DMS53 treated with DMSO at 0.1 percent for 48 hours (cell line): Measurements from ENCODE around the gene PDE4A.
"Not testable (repeated sequence)": the region's sequence is repeated elsewhere in the genome, so short reads cannot be mapped to it uniquely, and the experiment has no call there.

Source experiments
- DNase-seq: peaks from one replicate; lab custom pipeline; 2025; ENCODE audit not compliant: unreplicated experiment; lab: John Stamatoyannopoulos, UW

Gene PDE4A

DNA sequence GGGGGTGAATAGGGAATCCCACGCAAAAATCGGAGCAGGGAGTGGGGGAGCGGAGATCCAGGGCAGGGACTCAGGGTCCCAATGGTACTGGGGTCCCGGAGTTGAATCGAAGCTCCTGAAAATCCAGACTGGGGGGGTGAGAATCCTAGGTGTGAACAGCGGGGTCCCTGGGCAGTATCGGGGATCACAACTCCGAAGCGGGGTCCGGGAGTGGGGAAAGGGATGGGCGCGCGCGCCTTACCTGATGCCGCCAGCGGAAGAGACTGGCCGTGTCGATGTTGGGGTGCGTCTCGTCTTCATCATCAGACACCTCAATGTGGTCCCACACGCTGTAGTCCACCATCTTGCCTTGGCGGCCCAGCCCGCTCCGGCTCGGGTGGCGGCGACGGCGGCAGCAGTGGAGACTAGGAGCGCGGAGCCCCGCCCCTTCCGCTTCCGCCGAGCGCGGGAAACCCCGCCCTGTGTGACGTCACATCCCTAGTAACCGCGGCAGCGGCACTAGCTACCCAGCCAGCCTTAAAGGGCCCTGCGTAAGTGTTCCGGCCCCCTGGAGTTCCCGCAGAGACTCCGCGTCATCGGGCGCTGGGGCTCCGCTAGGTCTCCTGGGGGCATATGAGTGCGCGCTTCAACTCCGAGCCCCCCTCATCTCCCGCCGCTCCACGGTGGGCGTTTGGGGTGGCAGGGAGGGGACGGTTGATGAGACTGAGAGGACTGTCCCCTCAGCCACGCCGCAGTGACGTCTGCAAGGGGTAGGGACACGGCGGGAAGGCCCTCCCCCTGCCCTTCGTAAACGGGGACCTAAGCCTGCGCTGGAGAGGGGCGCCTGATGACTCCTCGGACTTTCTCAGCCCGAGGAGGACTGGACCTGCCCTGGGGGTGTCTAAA, 17.0 kb upstream of the PDE4A start, which contains the start of gene CDC37:
Gene CDC37 (minus strand): TSS at position 406 of the 885 bp plus-strand sequence. CDS start 63 bp downstream, at position 343.
- DNase-seq: peak; percentile 65

DNA sequence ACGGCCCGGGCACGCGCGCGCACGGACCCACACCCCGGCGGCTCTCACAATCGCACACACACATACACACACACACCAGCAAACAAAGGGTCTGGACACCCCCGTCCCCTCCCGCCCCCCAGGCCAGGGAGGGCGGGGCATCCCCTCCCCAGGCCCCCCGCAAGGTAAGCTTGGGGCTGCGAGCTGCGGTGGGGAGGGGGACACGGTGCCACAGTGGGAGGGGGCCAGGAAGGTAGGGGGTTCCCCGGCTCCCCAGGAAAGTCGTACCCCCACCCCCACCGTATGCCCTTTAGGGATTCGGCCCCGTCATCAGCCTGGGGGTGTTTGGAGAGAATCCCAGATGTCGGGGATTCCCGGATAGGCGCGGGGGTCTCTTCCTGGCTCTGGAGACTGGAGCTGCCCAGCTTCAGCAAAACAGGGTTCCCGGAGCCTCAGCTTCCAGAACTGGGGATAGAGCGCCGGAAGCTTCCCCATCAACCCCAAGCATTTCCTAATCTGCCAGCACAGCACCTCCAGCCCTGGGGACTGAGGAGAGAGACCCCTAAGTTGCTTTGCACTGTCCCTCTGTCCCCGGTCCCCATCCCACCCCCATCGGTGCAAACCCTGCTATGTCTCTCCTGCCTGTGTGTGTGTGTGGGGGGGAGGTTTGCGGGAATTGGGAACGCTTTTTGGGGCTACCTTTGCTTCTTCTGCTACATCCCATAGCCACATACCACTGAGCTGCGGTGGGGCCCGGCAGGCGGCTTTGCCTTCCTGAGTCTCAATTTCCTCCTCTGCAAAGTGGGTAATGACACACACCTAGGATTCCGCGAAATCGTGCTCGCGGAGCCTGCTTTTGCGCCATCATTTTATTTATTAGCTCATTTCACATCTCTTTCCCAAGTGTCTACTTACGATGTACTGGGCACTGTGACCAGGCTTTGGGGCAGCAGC, 15.2 kb upstream of the PDE4A start:
- DNase-seq: no peak

DNA sequence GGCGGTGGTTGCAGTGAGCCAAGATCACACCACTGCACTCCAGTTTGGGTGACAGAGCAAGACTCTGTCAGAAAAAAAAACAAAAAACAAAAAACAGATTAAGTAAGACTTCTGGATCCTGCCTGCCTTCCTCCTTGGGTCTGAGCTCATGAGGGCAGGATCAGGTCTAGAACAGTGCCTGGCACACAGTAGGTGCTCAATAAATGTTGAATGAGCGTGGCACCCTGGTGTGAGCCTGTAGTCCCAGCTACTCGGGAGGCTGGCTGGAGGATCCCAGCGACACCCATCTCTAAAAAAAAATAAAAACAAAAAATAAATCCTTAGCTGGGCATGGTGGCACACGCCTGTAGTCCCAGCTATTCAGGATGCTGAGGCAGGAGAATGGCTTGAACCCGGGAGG, 14.1 kb upstream of the PDE4A start:
- no peak for DNase-seq

DNA sequence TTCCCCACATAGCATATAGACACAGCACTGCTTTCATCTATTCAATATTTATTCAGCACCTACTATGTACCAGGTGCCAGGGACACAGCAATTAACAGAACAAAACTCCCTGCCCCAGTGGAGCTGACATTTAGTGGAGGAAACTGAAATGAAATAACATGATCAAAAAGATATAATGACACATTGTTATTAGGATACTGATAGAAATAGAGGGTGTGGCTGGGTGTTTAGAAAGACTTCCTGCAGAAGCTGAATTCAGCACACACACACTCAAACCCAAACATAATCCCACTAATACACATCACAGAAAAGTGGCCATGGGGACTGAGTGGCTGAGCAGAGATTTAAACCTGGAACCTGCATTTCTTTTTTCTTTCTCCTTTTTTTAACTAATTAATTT, 13.2 kb upstream of the PDE4A start:
- DNase-seq: no peak

DNA sequence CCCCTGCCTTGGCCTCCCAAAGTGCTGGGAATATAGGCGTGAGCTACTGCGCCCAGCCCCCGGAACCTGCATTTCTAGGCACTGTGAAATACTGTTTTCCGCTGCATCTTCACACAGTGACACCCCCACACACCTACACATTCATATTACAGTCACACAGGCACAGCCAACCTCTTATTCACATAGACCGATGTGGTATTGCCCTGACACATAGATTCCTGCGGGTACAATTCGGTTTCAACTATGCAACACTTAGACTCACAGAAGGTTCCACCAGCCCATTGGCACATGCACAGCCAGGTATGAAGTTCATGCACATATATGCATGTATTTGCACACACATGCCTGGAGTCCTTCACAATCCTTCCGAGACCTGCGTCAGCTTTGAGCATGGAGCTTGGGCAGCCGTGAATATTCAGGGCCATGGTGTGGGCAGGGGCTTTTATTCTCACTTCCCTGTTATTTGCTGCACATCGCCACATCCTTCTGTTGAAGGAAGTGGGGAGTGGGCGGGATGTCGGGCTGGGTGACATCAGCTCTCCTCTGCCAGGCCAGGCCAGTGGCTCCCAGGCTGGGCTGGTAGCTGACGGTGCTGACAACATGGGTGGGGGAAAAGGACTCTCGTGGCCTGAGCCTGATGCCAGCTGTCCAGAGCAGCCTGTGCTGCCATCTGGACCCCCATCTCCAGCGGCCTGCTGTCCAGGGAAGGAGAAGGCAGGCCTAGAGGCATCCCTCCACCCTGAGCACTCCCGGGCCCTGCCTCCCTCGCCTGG, 11.6 kb upstream of the PDE4A start:
- DNase-seq: no peak

DNA sequence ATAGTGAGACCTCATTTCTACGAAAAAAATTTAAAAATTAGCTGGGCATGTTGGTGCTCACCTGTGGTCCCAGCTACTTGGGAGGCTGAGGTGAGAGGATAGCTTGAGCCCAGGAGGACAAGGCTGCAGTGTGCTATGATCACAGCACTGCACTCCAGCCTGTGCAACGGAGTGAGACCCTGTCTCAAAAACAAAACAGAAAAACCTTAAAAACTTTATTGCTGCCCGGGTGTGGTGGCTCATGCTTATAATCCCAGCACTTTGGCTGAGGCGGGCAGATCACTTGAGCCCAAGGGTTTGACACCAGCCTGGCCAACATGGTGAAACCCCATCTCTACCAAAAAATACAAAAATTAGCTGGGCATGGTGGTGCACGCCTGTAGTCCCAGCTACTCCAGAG, 9.1 kb upstream of the PDE4A start:
- DNase-seq: not testable (repeated sequence)

DNA sequence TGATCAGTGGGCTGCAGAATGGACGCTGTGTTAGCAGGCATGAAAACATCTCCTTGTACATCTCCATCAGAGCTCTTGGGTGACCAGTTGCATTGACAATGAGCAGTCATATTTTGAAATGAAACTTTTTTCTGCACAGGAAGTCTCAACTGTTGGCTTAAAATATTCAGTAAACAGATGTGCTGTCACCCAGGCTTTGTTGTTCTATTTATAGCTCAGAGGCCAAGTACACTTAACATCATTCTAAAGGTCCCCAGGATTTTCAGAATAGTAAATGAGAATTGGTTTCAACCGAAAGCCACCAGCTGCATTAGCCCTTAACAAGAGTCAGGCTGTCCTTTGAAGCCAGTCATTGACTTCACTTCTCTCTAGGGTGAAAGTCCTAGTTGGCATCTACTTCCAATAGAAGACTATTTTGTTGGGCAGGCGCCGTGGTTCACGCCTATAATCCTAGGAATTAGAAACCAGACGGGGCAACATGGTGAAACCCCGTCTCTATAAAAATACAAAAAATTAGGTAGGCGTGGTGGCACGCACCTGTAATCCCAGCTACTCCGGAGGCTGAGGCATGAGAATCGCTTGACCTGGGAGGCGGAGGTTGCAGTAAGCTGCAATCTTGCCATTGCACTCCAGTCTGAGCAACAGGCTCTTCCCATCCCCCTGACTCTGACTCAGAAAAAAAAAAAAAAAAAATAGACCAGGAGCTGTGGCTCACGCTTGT, 7.9 kb upstream of the PDE4A start:
- peak; percentile 45 for DNase-seq

DNA sequence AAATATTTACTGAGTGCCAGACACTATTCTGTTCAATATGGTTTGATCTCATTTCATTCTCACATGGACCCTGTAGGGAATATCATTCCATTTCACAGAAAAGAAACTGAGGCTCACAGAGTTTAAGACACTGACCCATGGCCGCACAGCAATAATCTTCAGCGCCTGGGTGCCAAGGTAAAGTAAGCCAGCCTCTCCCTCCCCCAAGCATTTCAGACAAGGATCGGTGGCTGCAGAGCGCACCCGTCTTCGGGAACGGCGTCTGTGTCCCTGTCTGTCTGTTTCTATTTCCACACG, 4.3 kb upstream of the PDE4A start:
- DNase-seq: peak; percentile 34

DNA sequence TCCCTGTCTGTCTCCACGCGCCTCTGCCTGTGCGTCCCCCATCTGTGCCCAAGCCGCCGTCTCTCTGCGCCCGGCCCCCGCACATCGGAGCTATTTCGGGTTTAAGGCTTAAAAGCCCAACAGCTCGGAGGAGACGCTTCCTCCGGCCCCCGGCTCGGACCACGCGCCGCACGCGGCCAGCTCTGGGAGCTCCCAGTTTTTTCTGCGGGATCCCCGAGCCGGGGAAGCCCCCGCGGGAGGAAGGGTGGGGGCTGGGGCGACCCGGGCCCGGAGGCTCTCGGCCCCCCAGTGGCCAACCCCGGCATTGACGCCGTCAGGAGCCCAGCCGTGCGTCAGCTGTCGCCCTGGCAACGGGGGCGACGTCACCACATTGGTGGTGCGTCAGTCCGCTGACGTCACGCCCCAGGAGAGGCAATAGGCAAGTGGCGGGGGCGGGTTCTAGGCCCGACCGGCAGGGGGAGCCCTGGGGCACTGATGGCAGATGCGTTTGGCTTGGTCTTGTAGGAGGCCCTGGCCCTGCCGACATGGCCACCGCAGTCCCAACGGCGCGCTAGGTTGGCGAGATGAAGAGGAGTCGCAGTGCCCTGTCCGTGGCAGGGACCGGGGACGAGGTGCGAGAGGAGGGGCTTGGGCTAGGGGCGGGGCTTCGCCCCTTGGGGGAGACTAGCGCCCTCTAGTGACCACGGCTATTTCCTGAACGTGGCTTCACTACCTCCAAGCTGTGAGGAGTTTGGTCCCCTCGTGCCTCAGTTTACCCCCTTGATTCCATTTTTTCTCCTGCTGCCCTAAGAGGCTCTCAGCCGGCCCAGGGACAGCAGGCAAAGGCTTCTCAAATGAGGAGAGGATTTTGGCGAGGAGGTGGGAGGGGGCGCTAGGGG, 3.7 kb upstream of the PDE4A start:
- DNase-seq: peak; percentile 59

DNA sequence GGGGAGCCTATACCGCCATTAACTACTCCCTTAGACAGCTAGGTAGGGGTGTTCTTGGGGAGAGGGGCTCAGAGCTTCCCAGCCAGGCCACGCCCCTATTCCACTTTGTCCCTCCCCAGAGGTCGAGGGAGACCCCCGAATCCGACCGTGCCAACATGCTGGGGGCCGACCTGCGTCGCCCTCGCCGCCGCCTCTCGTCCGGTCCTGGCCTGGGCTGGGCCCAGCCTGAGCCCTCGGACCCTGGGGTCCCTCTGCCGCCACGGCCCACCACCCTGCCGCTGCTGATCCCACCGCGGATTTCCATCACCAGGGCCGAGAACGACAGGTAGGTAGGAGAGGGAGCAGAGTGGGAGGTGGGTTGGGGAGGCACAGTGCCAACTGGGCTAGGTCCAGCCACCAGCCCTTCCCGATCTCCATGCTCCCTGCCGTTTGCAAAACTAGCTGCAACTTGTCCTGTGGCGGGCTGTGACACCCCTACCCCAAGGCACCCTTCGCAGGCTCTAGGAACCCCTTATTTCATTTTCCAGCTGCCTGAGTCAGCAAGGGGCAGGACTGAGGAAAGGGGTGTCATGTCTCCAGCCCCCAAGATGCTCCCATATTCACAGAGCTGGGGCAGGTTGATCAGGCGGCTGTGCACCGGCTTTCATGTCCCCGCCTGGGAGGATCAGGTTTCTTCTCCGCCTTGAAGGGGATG, 2.6 kb upstream of the PDE4A start:
- DNase-seq: no peak

DNA sequence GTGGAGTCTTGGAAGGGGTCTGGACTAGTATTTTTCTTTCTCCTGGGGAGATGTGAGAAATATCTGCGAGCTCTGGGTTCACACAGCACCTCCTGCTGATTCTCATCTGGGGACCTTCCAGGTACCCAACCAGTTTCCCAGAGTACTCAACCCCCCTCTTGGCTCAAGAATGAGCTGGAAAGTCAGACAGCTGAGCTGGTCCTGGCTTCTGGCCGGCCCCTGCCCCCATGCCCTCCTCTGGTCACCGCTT, 2.2 kb upstream of the PDE4A start:
- no peak for DNase-seq

DNA sequence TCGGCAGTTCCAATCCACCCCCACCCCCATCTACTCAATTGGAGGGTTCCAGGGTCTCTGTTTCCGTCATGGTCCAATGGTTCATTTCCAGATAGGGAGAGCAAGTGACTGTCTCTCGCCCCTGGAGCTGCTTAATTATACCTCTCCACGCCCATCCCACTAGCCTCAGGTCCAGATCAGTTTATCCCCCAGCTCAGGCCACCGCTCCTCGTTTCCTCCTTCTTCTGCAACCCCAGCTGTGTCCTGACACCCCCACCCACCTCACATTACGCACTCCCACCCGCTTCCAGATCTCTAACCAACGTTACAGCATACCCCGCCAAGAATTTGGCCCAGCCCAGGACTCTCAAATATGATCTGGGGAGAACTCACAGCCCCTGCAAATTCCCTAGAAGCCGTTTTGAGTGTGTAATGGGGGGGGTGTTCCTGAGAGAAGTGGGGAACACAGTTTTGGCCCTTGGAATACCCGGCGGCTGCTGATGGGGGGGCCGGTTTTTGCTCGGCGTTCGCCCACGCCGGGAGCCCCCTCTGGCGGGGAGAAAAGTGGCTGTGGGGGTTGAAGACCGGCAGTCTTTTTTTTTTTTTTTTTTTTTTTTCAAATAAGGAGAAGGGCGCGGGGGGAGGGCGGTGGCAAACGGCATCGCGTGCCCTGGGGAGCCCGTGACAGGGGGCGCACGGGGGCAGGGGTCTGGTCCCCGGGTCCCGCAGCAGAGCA, 1.7 kb upstream of the PDE4A start:
- DNase-seq: peak; percentile 14

DNA sequence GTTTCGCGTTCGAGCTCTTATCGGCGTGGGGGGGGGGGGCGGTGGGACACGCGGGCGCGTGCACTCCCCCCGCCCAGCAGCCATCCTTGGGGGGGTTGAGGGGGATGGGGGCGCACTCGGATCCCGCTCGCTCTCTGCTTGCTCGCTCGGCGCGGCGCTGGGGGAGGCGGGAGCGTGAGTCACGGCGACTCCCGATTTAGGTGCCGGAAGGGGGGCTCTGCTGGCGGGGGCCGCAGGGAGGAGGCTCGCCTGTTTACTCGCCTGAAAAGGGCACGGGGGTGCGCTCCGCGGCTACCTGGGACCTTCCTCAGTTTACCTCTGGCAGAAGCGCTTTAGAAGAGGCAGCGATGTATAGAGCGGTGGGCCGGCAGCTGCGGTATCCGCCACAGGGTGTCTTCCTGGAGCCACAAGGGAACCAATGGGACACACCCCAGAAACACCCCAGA, 1.1 kb upstream of the PDE4A start:
- DNase-seq: no peak

DNA sequence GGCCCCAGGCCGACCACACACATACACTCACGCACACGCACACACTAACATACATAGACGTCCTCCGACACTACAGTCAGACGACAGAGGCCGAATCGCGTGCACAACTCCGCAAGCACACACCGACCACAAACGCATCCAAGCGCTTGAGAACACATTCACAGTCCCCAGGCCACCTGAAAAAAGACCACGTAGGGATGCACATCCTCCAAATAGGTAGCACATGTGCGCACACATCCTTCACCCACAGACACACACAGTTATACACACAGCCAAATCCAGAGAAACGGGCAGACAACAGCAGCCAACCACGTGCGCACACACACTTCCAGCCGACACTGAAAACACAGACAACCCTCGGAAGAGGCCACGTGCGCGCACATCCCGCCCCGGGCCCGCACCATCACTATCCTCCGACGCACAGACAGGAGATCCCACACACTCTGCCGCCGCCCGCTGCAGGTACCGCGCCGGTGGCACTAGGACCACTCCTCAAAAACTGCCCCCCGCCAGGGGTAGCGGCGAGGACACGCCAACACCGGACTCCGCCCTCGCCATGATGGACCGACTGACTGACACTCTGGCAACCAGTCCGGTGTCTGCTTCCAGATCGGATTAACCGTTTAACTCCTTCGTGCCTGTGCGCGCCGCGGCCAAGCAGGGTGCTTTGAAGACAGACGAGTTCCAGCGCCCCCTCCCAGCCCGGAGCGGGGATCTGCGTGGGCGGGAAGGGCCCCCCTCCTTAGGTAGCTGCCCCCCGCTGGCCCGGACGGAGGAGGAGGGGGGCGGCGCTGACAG, 493 bp upstream of the PDE4A start:
- DNase-seq: peak; percentile 25

DNA sequence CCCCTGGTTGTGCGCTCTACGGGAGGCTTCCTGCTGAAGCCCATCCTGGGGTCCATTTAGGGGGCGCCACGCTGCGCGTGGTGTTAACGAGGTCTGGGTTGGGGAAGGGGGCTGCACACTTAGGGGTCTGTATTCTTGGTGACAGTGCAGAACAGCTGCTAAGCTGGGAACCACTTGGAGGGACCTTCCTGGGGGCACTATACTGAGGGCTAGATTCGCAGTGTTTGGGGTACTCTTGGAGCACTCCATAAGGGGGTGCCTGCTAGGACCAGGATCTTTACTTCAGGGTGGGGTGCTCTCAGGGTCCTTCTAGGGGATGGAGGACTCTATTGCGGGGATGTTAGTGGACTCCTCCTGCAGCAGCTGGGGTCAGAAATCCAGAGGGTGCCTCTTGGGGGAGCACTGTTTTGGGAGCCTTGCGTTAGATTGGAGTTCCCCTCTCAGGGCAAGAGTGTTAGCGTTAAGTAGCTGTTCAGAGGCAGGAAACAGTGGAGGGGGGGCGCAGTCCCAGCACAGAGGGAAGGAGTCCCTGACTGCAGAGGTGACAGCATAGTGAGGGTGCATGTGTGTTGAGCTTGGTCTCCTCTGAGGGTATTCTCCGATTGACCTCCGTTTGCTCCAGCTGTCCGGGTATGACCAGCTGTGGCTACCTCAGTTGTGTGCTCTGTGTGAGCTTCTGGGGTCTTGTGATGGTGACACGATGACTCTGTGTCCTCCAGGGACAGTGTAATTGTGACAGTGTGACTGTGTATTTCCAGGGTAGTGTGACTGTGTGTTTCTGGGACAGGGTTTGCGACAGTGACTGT, 1.1 kb downstream of the PDE4A start:
- DNase-seq: no peak

DNA sequence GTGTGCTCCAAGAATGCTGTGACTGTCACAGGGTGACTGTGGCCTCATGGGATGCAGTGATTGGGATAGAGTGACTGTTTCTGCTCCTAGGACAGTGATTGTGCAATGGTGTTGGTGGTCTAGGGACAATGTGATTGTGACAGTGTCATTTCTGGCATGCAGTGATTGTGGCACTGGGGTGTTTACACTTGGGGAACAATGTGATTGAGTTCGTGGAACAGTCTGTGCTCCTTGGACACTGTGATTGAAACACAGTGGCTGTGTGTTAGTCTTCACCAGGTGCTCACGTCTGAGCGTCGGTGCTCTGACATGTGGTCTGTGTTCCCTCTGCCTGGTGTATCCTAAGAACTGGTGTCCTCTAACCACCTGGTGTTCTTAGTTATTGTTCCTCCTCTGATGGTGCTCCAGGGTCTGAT, 1.7 kb downstream of the PDE4A start:
- DNase-seq: no peak

DNA sequence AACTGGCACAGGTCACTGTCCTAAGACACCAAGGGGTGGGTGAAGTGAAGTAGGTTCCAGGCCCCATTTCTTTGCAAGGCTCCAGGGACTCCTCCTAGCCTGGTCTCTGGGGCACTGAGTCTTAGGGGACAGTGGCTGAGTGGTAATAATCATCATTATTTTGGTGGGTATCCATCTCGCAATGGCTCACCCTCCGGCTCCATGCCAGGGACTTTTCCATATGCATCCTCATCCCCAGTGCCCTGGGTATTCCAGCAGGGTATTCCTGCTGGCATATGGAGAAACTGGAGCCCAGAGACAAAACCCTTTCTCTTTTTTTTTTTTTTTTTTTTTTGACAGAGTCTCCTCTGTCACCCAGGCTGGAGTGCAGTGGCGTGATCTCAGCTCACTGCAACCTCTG, 2.5 kb downstream of the PDE4A start:
- no peak for DNase-seq
